GM12873 (cell line): Measurements from ENCODE around the gene TNFSF15.

ENCODE experiments used
- CTCF ChIP-seq: IDR thresholded peaks from 2 replicates; pipeline ENCODE4 v1.5.1; 2012; ENCODE audit warnings: low read depth, mild to moderate bottlenecking, moderate library complexity, low read length, control low read depth; ENCODE audit not compliant: insufficient read depth; ENCODE audit errors: missing control alignments

The TNFSF15 gene

GRCh38 chr9:114798780-114799427 lies 6.9 kb downstream of the TNFSF15 start:
- TF ChIP-seq CTCF: no peak

GRCh38 chr9:114798101-114798500 lies 7.7 kb downstream of the TNFSF15 start:
- no peak for TF ChIP-seq CTCF

GRCh38 chr9:114792396-114792795 lies 13.4 kb downstream of the TNFSF15 start:
- TF ChIP-seq CTCF: no peak

GRCh38 chr9:114791736-114792135 lies 14.1 kb downstream of the TNFSF15 start:
- no peak for TF ChIP-seq CTCF

GRCh38 chr9:114791312-114791711 lies 14.5 kb downstream of the TNFSF15 start:
- TF ChIP-seq CTCF: no peak

- no peak for TF ChIP-seq CTCF
Observed at GRCh38 chr9:114790521-114790920, 15.3 kb downstream of the TNFSF15 start.

GRCh38 chr9:114789006-114789405 lies 16.8 kb downstream of the TNFSF15 start:
- TF ChIP-seq CTCF: no peak
